Measurements from ENCODE around the gene CC2D2A.

CC2D2A gene

GRCh38 chr4:15506464-15506863, 36.8 kb downstream of the CC2D2A start:
- H3K36me3 ChIP-seq (ENCODE audit: low read depth) = peaks cover 25% of the 10 kb centered on the region
- DNase-seq (ENCODE audit: low spot score) (no peak), ATAC-seq (ENCODE audit: low read depth) (no peak)
- H3K27ac ChIP-seq (ENCODE audit: poor library complexity, severe bottlenecking) = peak overlapping the region; percentile 22
- H3K4me3 ChIP-seq (ENCODE audit: severe bottlenecking) = no peak overlapping the region
- TF ChIP-seq CTCF (IDR thresholded peaks at IDR 0.05; ENCODE audit: poor library complexity, severe bottlenecking) = no peak
- no peaks in the 10 kb centered on the region for H3K27me3 ChIP-seq (ENCODE audit: insufficient read depth, poor library complexity, severe bottlenecking)
- no peaks in the 10 kb centered on the region for H3K9me3 ChIP-seq (ENCODE audit: severe bottlenecking)
- no peaks in the 10 kb centered on the region for H3K4me1 ChIP-seq (ENCODE audit: insufficient read depth, poor library complexity, severe bottlenecking)

- no peak for TF ChIP-seq CTCF (IDR thresholded peaks at IDR 0.05; ENCODE audit: poor library complexity, severe bottlenecking)
- H3K4me1 ChIP-seq (ENCODE audit: insufficient read depth, poor library complexity, severe bottlenecking) = no peaks in the 10 kb centered on the region
Measured at GRCh38 chr4:15507679-15508078, 38.0 kb downstream of the CC2D2A start.

GRCh38 chr4:15510961-15511360, 41.3 kb downstream of the CC2D2A start:
- no peak for ATAC-seq (ENCODE audit: low read depth)
- Histone ChIP-seq H3K4me1 (ENCODE audit: insufficient read depth, poor library complexity, severe bottlenecking) (no peaks in the 10 kb centered on the region), H3K27me3 (ENCODE audit: insufficient read depth, poor library complexity, severe bottlenecking) (no peaks in the 10 kb centered on the region), H3K9me3 (ENCODE audit: severe bottlenecking) (no peaks in the 10 kb centered on the region), H3K36me3 (ENCODE audit: low read depth) (peaks cover 23% of the 10 kb centered on the region), H3K27ac (ENCODE audit: poor library complexity, severe bottlenecking) (no peak overlapping the region), H3K4me3 (ENCODE audit: severe bottlenecking) (no peak overlapping the region)
- DNase-seq (ENCODE audit: low spot score) = no peak
- TF ChIP-seq CTCF (IDR thresholded peaks at IDR 0.05; ENCODE audit: poor library complexity, severe bottlenecking) = no peak

More at GRCh38 chr4:15507679-15508078, 38.0 kb downstream of the CC2D2A start:
- DNase-seq (ENCODE audit: low spot score) (no peak), ATAC-seq (ENCODE audit: low read depth) (no peak)
- Histone ChIP-seq H3K4me3 (ENCODE audit: severe bottlenecking) (no peak overlapping the region), H3K27ac (ENCODE audit: poor library complexity, severe bottlenecking) (no peak overlapping the region), H3K9me3 (ENCODE audit: severe bottlenecking) (no peaks in the 10 kb centered on the region), H3K36me3 (ENCODE audit: low read depth) (peaks cover 30% of the 10 kb centered on the region), H3K27me3 (ENCODE audit: insufficient read depth, poor library complexity, severe bottlenecking) (no peaks in the 10 kb centered on the region)

GRCh38 chr4:15513545-15513944, 43.9 kb downstream of the CC2D2A start:
- no peak for TF ChIP-seq CTCF (IDR thresholded peaks at IDR 0.05; ENCODE audit: poor library complexity, severe bottlenecking)
- Histone ChIP-seq H3K4me1 (ENCODE audit: insufficient read depth, poor library complexity, severe bottlenecking) (no peaks in the 10 kb centered on the region), H3K36me3 (ENCODE audit: low read depth) (peaks cover 21% of the 10 kb centered on the region; the same call in 1 of the 2 replicates), H3K27me3 (ENCODE audit: insufficient read depth, poor library complexity, severe bottlenecking) (no peaks in the 10 kb centered on the region), H3K9me3 (ENCODE audit: severe bottlenecking) (no peaks in the 10 kb centered on the region), H3K4me3 (ENCODE audit: severe bottlenecking) (no peak overlapping the region), H3K27ac (ENCODE audit: poor library complexity, severe bottlenecking) (no peak overlapping the region)
- ATAC-seq (ENCODE audit: low read depth) = no peak
- DNase-seq (ENCODE audit: low spot score) = no peak

- ATAC-seq (ENCODE audit: low read depth) (no peak), DNase-seq (ENCODE audit: low spot score) (no peak)
- no peak overlapping the region for H3K27ac ChIP-seq (ENCODE audit: poor library complexity, severe bottlenecking)
- H3K9me3 ChIP-seq (ENCODE audit: severe bottlenecking) = peaks cover under 1% of the 10 kb centered on the region
- peaks cover 19% of the 10 kb centered on the region; the same call in 1 of the 2 replicates for H3K36me3 ChIP-seq (ENCODE audit: low read depth)
- TF ChIP-seq CTCF (IDR thresholded peaks at IDR 0.05; ENCODE audit: poor library complexity, severe bottlenecking) = no peak
- no peaks in the 10 kb centered on the region for H3K4me1 ChIP-seq (ENCODE audit: insufficient read depth, poor library complexity, severe bottlenecking)
- no peak overlapping the region for H3K4me3 ChIP-seq (ENCODE audit: severe bottlenecking)
- no peaks in the 10 kb centered on the region for H3K27me3 ChIP-seq (ENCODE audit: insufficient read depth, poor library complexity, severe bottlenecking)
Measured at GRCh38 chr4:15515106-15515505, 45.4 kb downstream of the CC2D2A start.

All from RWPE2 (cell line).